Activated T-cell treated with anti-CD3 and anti-CD28 coated beads, Interleukin-2, amount 50 U/mL, for 4 hours (primary cell): ENCODE measurements around the gene CCDC158. TPM values are rescaled to one million over a fixed set of nuclear protein-coding genes. Genes with fewer than 3 reads are reported as not detected.

Experiments
- total RNA-seq, 3 donors: library from RNA; stranded (reverse); gene quantifications; one replicate each; pipeline ENCODE4 v1.2.1, GENCODE V29; 2021

Gene CCDC158
- total RNA-seq, 3 donors from 2014 or later, result not detected

Other genes starting within 250 kb of the CCDC158 start
- gene SCARB2, start 207.3 kb downstream of the CCDC158 start, total RNA-seq, result 1 to 10 TPM; 3.5 to 5.3 (median 4.6) TPM
- not detected for gene FAM47E, start 169.4 kb downstream of the CCDC158 start, total RNA-seq
- gene STBD1, start 114.4 kb downstream of the CCDC158 start, total RNA-seq, result under 1 TPM; 0.23 to 0.52 (median 0.34) TPM
- gene SHROOM3, start 14.1 kb upstream of the CCDC158 start, total RNA-seq, result under 1 TPM; 0.05 to 0.33 (median 0.08) TPM